Skeletal muscle satellite cell (primary cell): Measurements from ENCODE around the gene SEMA4B.

Source experiments
- H3K27me3 ChIP-seq: 2 replicates; pipeline ENCODE4 v1.7.0; 2013; ENCODE audit warnings: low read length; ENCODE audit not compliant: control insufficient read depth, insufficient read depth
- H3K36me3 ChIP-seq: 2 replicates; pipeline ENCODE4 v1.7.0; 2013; ENCODE audit warnings: mild to moderate bottlenecking, control low read depth, low read length; ENCODE audit not compliant: insufficient read depth
- H3K4me1 ChIP-seq: 2 replicates; pipeline ENCODE4 v1.7.0; 2013; ENCODE audit warnings: low read length; ENCODE audit not compliant: control insufficient read depth, insufficient read depth
- H3K4me2 ChIP-seq: 2 replicates; pipeline ENCODE4 v1.7.0; 2013; ENCODE audit warnings: mild to moderate bottlenecking, low read length
- H3K4me3 ChIP-seq: 2 replicates; pipeline ENCODE4 v1.7.0; 2013; ENCODE audit warnings: low read length
- H3K9ac ChIP-seq: 2 replicates; pipeline ENCODE4 v1.7.0; 2013; ENCODE audit warnings: mild to moderate bottlenecking, low read depth, low read length, moderate library complexity
- H3K9me3 ChIP-seq: replicated peaks from 2 replicates; pipeline ENCODE4 v1.7.0; 2013; ENCODE audit warnings: mild to moderate bottlenecking, control low read depth, low read length

The SEMA4B gene

GRCh38 chr15:90211009-90211408, 9.9 kb downstream of the SEMA4B start:
- H3K9ac ChIP-seq, result no peak overlapping the region
- H3K4me1 ChIP-seq, result peaks cover 17% of the 10 kb centered on the region
- no peaks in the 10 kb centered on the region for H3K9me3 ChIP-seq
- H3K4me3 ChIP-seq, result no peak overlapping the region
- peak overlapping the region; percentile 46 for H3K4me2 ChIP-seq
- H3K36me3 ChIP-seq, result no peaks in the 10 kb centered on the region
- no peaks in the 10 kb centered on the region for H3K27me3 ChIP-seq

GRCh38 chr15:90211440-90212143, 10.5 kb downstream of the SEMA4B start:
- Histone ChIP-seq H3K4me3 (no peak overlapping the region), H3K9me3 (no peaks in the 10 kb centered on the region), H3K4me1 (peaks cover 17% of the 10 kb centered on the region), H3K27me3 (no peaks in the 10 kb centered on the region), H3K9ac (peak overlapping the region; percentile 3), H3K4me2 (peak overlapping the region; percentile 46), H3K36me3 (no peaks in the 10 kb centered on the region)

GRCh38 chr15:90212221-90213098, 11.3 kb downstream of the SEMA4B start:
- no peak overlapping the region for H3K4me3 ChIP-seq
- H3K36me3 ChIP-seq, result no peaks in the 10 kb centered on the region
- H3K9me3 ChIP-seq, result no peaks in the 10 kb centered on the region
- no peak overlapping the region for H3K9ac ChIP-seq
- peaks cover 17% of the 10 kb centered on the region for H3K4me1 ChIP-seq
- H3K4me2 ChIP-seq, result no peak overlapping the region
- H3K27me3 ChIP-seq, result no peaks in the 10 kb centered on the region

GRCh38 chr15:90213122-90213817, 12.1 kb downstream of the SEMA4B start:
- H3K4me3 ChIP-seq, result no peak overlapping the region
- H3K4me2 ChIP-seq, result no peak overlapping the region
- no peaks in the 10 kb centered on the region for H3K36me3 ChIP-seq
- H3K27me3 ChIP-seq, result no peaks in the 10 kb centered on the region
- peaks cover 17% of the 10 kb centered on the region for H3K4me1 ChIP-seq
- no peaks in the 10 kb centered on the region for H3K9me3 ChIP-seq
- no peak overlapping the region for H3K9ac ChIP-seq

DNA sequence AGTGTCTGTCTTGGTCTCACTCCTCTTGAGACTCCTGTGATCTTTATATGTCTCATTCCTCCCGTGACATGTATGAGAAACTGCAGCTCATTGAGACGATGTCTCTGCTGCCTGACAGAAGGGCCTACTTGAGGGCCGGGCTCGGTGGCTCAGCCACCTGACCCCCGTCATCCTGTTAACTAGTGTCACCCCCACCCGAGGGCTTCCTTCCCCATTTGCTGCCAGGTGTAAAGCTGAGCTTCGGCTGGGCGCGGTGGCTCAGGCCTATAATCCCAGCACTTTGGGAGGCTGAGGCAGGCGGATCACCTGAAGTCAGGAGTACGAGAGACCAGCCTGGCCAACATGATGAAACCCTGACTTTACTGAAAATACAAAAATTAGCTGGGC, 12.7 kb downstream of the SEMA4B start:
- Histone ChIP-seq H3K9me3 (no peaks in the 10 kb centered on the region), H3K4me3 (no peak overlapping the region), H3K36me3 (no peaks in the 10 kb centered on the region), H3K4me2 (no peak overlapping the region), H3K9ac (no peak overlapping the region), H3K4me1 (peaks cover 17% of the 10 kb centered on the region), H3K27me3 (no peaks in the 10 kb centered on the region)

- Histone ChIP-seq H3K27me3 (no peaks in the 10 kb centered on the region), H3K9ac (no peak overlapping the region), H3K9me3 (no peaks in the 10 kb centered on the region), H3K4me1 (peaks cover 17% of the 10 kb centered on the region), H3K4me2 (no peak overlapping the region), H3K36me3 (no peaks in the 10 kb centered on the region), H3K4me3 (no peak overlapping the region)
Measured at GRCh38 chr15:90214553-90215196, 13.5 kb downstream of the SEMA4B start.

DNA sequence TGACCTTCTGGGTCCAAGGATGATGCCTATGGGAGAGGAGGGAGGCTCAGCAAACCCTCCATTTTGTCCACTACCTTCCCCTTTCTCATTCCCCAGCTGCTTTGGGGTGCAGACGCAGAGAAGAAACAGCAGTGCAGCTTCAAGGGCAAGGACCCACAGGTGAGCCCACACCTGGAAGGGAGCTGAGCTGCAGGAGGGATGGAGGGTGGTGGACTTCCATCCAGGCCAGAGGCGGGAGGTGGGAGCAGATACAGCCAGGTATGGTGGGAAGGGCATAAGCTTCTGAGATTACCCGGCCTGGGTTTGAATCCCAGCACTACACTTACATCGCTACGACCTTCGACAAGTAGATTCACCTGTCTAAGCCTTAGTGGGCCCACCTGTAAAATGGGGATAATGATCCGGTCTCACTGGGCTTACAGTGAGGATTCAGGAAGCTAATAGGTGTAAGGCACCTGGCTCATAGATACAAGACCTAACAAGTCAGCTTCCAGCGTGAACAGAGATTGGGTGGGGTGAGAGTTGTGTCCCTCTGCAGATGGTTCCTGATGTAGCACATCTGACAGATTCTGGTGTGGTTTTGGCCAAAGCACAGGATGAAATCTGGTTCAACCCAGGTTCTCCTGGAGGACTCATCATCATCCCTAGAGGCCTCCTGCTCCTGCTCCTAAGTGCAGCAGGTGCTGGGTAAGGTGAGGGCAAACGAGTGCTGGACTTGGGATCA, 16.7 kb downstream of the SEMA4B start:
- Histone ChIP-seq H3K36me3 (no peaks in the 10 kb centered on the region), H3K9me3 (no peaks in the 10 kb centered on the region), H3K27me3 (no peaks in the 10 kb centered on the region), H3K4me3 (no peak overlapping the region), H3K4me2 (no peak overlapping the region), H3K4me1 (peaks cover 4% of the 10 kb centered on the region), H3K9ac (no peak overlapping the region)

DNA sequence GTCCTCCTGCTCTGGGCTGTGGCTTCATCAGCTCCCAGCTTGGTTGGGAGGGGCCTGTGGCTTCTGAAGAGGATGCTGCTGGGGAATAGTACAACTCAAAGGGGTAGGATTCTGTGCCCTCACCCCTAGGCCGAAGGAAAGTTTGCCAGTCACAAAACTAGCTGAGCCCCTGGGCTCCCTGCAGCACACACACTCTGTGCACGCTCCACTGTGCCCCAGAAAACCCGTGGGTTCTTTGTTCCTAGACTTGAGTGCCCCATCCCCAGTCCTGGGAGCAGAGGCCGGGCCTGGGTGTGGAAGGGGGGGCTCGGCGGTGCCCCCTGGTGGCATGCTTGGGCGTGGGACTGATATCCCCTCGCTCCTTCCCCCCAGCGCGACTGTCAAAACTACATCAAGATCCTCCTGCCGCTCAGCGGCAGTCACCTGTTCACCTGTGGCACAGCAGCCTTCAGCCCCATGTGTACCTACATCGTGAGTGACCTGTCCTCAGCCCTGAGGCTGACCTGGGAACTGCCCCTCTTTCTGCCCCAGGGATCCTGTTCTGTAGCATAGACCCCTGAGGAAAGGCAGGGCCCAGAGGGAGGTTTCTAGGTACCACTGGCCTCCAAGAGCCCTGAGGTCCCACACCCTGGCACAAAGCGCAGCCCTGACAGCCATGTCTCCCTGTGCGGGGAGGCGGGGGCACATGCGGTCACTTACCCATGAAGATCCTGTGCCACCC, 18.5 kb downstream of the SEMA4B start:
- Histone ChIP-seq H3K4me1 (peaks cover 4% of the 10 kb centered on the region), H3K4me2 (no peak overlapping the region), H3K4me3 (no peak overlapping the region), H3K9me3 (no peaks in the 10 kb centered on the region), H3K9ac (no peak overlapping the region), H3K36me3 (no peaks in the 10 kb centered on the region), H3K27me3 (no peaks in the 10 kb centered on the region)

DNA sequence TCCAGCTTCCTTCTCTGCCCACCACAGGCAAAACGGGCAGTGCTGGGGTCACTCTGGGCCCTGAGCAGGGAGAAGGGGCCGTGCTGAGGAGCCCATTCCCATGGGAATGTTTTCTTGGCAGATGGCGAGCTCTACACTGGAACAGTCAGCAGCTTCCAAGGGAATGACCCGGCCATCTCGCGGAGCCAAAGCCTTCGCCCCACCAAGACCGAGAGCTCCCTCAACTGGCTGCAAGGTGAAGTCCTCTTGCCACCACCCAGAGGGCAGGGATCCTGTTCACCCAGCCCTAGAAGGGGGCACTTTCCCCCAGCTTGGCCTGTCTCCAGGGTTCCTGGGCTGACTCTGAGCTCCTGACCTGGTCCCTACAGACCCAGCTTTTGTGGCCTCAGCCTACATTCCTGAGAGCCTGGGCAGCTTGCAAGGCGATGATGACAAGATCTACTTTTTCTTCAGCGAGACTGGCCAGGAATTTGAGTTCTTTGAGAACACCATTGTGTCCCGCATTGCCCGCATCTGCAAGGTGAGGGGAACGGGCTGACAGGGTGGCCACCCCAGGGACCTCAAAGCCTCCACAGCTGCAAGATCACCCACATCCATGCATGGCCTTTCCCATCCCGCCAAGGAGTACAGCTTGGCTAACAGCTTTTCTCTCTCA, 20.2 kb downstream of the SEMA4B start:
- no peak overlapping the region for H3K4me3 ChIP-seq
- no peak overlapping the region for H3K4me2 ChIP-seq
- no peak overlapping the region for H3K9ac ChIP-seq
- no peaks in the 10 kb centered on the region for H3K9me3 ChIP-seq
- H3K36me3 ChIP-seq, result peaks cover 6% of the 10 kb centered on the region
- no peaks in the 10 kb centered on the region for H3K27me3 ChIP-seq
- peaks cover 4% of the 10 kb centered on the region for H3K4me1 ChIP-seq

DNA sequence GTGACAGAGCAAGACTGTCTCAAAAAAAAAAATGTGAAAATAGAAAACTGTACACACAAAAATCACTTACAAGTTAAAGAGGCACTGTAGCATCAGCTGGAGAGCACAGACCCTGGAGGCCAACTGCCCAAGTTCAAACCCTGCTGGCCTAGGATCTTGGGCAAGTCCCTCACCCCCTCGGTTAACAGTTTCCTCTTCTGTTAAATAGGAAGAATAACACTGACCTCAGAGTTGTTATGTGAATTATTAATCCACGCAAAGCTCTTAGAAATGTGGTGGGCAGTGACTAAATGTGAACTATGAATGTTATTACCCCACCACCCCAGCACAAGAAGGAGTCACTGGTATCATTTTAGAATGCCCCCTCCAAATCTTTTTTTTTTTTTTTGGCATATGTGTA, 21.4 kb downstream of the SEMA4B start:
- Histone ChIP-seq H3K36me3 (peaks cover 6% of the 10 kb centered on the region), H3K27me3 (no peaks in the 10 kb centered on the region), H3K9ac (no peak overlapping the region)

More for the DNA sequence above, 21.4 kb downstream of the SEMA4B start:
- Histone ChIP-seq H3K4me2 (no peak overlapping the region), H3K4me3 (no peak overlapping the region), H3K4me1 (peaks cover 4% of the 10 kb centered on the region), H3K9me3 (no peaks in the 10 kb centered on the region)
